PC-9 (cell line): Measurements from ENCODE around the gene BTG3.

ENCODE experiments used
- CTCF ChIP-seq: fragments of 200-600 bp; sonication (generic); conservative IDR thresholded peaks from 2 replicates; pipeline ENCODE4 v1.6.1; 2017; ENCODE audit warnings: mixed run types, antibody characterized with exemption, mild to moderate bottlenecking, moderate library complexity
- EZH2 ChIP-seq: fragments of 200-600 bp; sonication (generic); IDR thresholded peaks from 2 replicates; pipeline ENCODE4 v1.8.0; 2017; ENCODE audit warnings: antibody characterized with exemption, low read depth

- TF ChIP-seq CTCF: no peak
- TF ChIP-seq EZH2: no peak
Observed at GRCh38 chr21:17640821-17641220, 28.1 kb upstream of the BTG3 start.
